NCI-H1092 (cell line): Measurements from ENCODE around the gene IRGM.
"Not testable (repeated sequence)": the region's sequence is repeated elsewhere in the genome, so short reads cannot be mapped to it uniquely, and the experiment has no call there.

Source experiments
- DNase-seq: peaks from one replicate; lab custom pipeline; 2025; lab: John Stamatoyannopoulos, UW

IRGM gene

GRCh38 chr5:150846308-150846653 is at the start of gene IRGM:
TSS of gene IRGM (plus strand) at chr5:150846521. CDS start at chr5:150848124, 1,603 bp downstream.
- not testable (repeated sequence) for DNase-seq

GRCh38 chr5:150797384-150797783 is 48.9 kb upstream of the IRGM start:
- no peak for DNase-seq

- no peak for DNase-seq
Observed at GRCh38 chr5:150801117-150801927, 45.0 kb upstream of the IRGM start.

- no peak for DNase-seq
Observed at GRCh38 chr5:150804388-150804787, 41.9 kb upstream of the IRGM start.

GRCh38 chr5:150809363-150809762 is 37.0 kb upstream of the IRGM start:
- DNase-seq = no peak

GRCh38 chr5:150815010-150815409 is 31.3 kb upstream of the IRGM start:
- no peak for DNase-seq

GRCh38 chr5:150816946-150817345 is 29.4 kb upstream of the IRGM start:
- no peak for DNase-seq

GRCh38 chr5:150829744-150830143 is 16.6 kb upstream of the IRGM start:
- DNase-seq = no peak

- not testable (repeated sequence) for DNase-seq
Observed at GRCh38 chr5:150831821-150832220, 14.5 kb upstream of the IRGM start.

GRCh38 chr5:150836064-150836463 is 10.3 kb upstream of the IRGM start:
- no peak for DNase-seq

GRCh38 chr5:150836703-150837102 is 9.6 kb upstream of the IRGM start:
- DNase-seq = no peak

GRCh38 chr5:150845185-150845859 is 999 bp upstream of the IRGM start:
- not testable (repeated sequence) for DNase-seq

GRCh38 chr5:150846654-150847333 is 473 bp downstream of the IRGM start:
- peak; percentile 55 for DNase-seq

GRCh38 chr5:150847334-150847695 is 994 bp downstream of the IRGM start:
- no peak for DNase-seq

GRCh38 chr5:150848271-150848670 is 1.9 kb downstream of the IRGM start:
- no peak for DNase-seq

GRCh38 chr5:150851039-150851438 is 4.7 kb downstream of the IRGM start:
- DNase-seq = no peak

- DNase-seq = no peak
Observed at GRCh38 chr5:150853561-150853960, 7.2 kb downstream of the IRGM start.

GRCh38 chr5:150856700-150857099 is 10.4 kb downstream of the IRGM start:
- not testable (repeated sequence) for DNase-seq

- no peak for DNase-seq
Observed at GRCh38 chr5:150860246-150860821, 14.0 kb downstream of the IRGM start.

GRCh38 chr5:150862070-150862469 is 15.7 kb downstream of the IRGM start:
- no peak for DNase-seq

- no peak for DNase-seq
Observed at GRCh38 chr5:150879358-150879757, 33.0 kb downstream of the IRGM start.
